ES-I3 (cell line): Measurements from ENCODE around the gene SCO1.

ENCODE experiments used
- H3K36me3 ChIP-seq: 2 replicates; pipeline ENCODE4 v1.6.1; 2013; ENCODE audit warnings: mild to moderate bottlenecking, low read length, control low read depth, moderate library complexity; ENCODE audit not compliant: insufficient read depth
- H3K4me1 ChIP-seq: 2 replicates; pipeline ENCODE4 v1.6.1; 2013; ENCODE audit warnings: mild to moderate bottlenecking, control low read depth, low read length; ENCODE audit not compliant: insufficient read depth
- H3K9ac ChIP-seq: 2 replicates; pipeline ENCODE4 v1.6.1; 2013; ENCODE audit warnings: low read depth, mild to moderate bottlenecking, low read length, moderate library complexity
- H3K9me3 ChIP-seq: 2 replicates; pipeline ENCODE4 v1.6.1; 2013; ENCODE audit warnings: mild to moderate bottlenecking, low read length, moderate library complexity; ENCODE audit not compliant: control insufficient read depth, insufficient read depth

Gene SCO1

GRCh38 chr17:10626390-10626789 is 70.9 kb downstream of the SCO1 start:
- no peaks in the 10 kb centered on the region for H3K9me3 ChIP-seq
- no peaks in the 10 kb centered on the region for H3K4me1 ChIP-seq
- no peak overlapping the region for H3K9ac ChIP-seq
- H3K36me3 ChIP-seq, result no peaks in the 10 kb centered on the region; the same call in 1 of the 2 replicates

- no peaks in the 10 kb centered on the region for H3K4me1 ChIP-seq
- H3K9ac ChIP-seq, result no peak overlapping the region
- H3K9me3 ChIP-seq, result no peaks in the 10 kb centered on the region
- no peaks in the 10 kb centered on the region; the same call in 1 of the 2 replicates for H3K36me3 ChIP-seq
Measured at GRCh38 chr17:10624969-10625368, 72.4 kb downstream of the SCO1 start.

GRCh38 chr17:10623737-10624338 is 73.5 kb downstream of the SCO1 start:
- Histone ChIP-seq H3K9me3 (no peaks in the 10 kb centered on the region), H3K36me3 (no peaks in the 10 kb centered on the region; the same call in 1 of the 2 replicates)

GRCh38 chr17:10622617-10623485 is 74.5 kb downstream of the SCO1 start:
- H3K9ac ChIP-seq, result no peak overlapping the region
- H3K36me3 ChIP-seq, result no peaks in the 10 kb centered on the region; the same call in 1 of the 2 replicates
- H3K9me3 ChIP-seq, result no peaks in the 10 kb centered on the region
- no peaks in the 10 kb centered on the region for H3K4me1 ChIP-seq

More at GRCh38 chr17:10623737-10624338, 73.5 kb downstream of the SCO1 start:
- Histone ChIP-seq H3K9ac (no peak overlapping the region), H3K4me1 (no peaks in the 10 kb centered on the region)
